Measurements from ENCODE around the gene TRNAU1AP.
"Not testable (repeated sequence)": the region's sequence is repeated elsewhere in the genome, so short reads cannot be mapped to it uniquely, and the experiment has no call there.

GRCh38 chr1:28596276-28596675 is 43.4 kb downstream of the TRNAU1AP start:
- TF ChIP-seq EZH2 (IDR thresholded peaks at IDR 0.05; ENCODE audit: insufficient read depth, poor library complexity, severe bottlenecking); EZH2phosphoT487 (IDR thresholded peaks at IDR 0.05; ENCODE audit: insufficient read depth, low read depth): not testable (repeated sequence)
